Endothelial cell of umbilical vein (primary cell): Measurements from ENCODE around the gene CHPF2. TPM values are rescaled to one million over a fixed set of nuclear protein-coding genes. Genes with fewer than 3 reads are reported as not detected.
A peak's percentile ranks its signal among the peaks of the same experiment; 100 is the strongest.

Experiments
- BruUV-seq: library from RNA; stranded (reverse); fragments of 400-500 nt; replicated peaks from 2 replicates; lab custom pipeline; 2021; lab: Mats Ljungman, UMichigan
- CTCF ChIA-PET: fragments of 300-600, 350-600 bp; sonication (Branson Sonifier 250); formaldehyde crosslinking; loops from one replicate; lab custom pipeline; 2021; ENCODE audit warnings: antibody characterized with exemption, inconsistent platforms; lab: Charles Lee
- POLR2A ChIA-PET: fragments of 300-600, 350-600 bp; sonication (Branson Sonifier 250); formaldehyde crosslinking; loops from one replicate; lab custom pipeline; 2021; ENCODE audit warnings: antibody characterized with exemption, inconsistent platforms; lab: Charles Lee
- DNase-seq: peaks from one replicate; pipeline ENCODE4 v3.0.0-alpha.2; 2011; ENCODE audit warnings: low read depth, low spot score
- FAIRE-seq: peaks from 2 replicates; lab custom pipeline; 2011; peaks lifted over from hg19 to GRCh38; lab: Jason Lieb, UNC
- H2AFZ ChIP-seq: 2 replicates; pipeline ENCODE4 v1.6.0; 2012; ENCODE audit warnings: low read depth, low read length, control low read depth, inconsistent platforms
- H3K27ac ChIP-seq: 2 replicates; pipeline ENCODE4 v1.5.1; 2011; ENCODE audit warnings: low read depth, mild to moderate bottlenecking, control low read depth, low read length, moderate library complexity; ENCODE audit not compliant: insufficient read depth
- H3K27me3 ChIP-seq, 2 experiments: 2 replicates each; pipeline versions ENCODE4 v1.6.0 to v1.6.1; 2011; ENCODE audit warnings: low read length in 2 of 2, mixed read lengths in 1 of 2; ENCODE audit not compliant: control insufficient read depth in 2 of 2, insufficient read depth in 2 of 2
- H3K36me3 ChIP-seq, 2 experiments: 2 replicates in 1 of 2; 3 replicates in 1 of 2; pipeline ENCODE4 v1.5.1; 2011; ENCODE audit warnings: low read length in 2 of 2, mild to moderate bottlenecking in 1 of 2, moderate library complexity in 1 of 2; ENCODE audit not compliant: control insufficient read depth in 2 of 2, insufficient read depth in 2 of 2; ENCODE audit errors: extremely low read depth in 1 of 2
- H3K4me1 ChIP-seq: 3 replicates; pipeline ENCODE4 v1.5.1; 2011; ENCODE audit warnings: mild to moderate bottlenecking, low read length; ENCODE audit not compliant: control insufficient read depth, insufficient read depth; ENCODE audit errors: extremely low read depth
- H3K4me2 ChIP-seq: 2 replicates; pipeline ENCODE4 v1.6.1; 2011; ENCODE audit warnings: low read length, control low read depth, mixed read lengths; ENCODE audit not compliant: insufficient read depth
- H3K4me3 ChIP-seq, 3 experiments: fragments of 200-600 bp in 1 of 3; sonication (generic), shearing (Covaris generic) in 1 of 3; replicated peaks in 1 of 3; 2 replicates each; pipeline ENCODE4 v1.5.1; 2011 to 2016; ENCODE audit warnings: control low read depth in 3 of 3, low read length in 3 of 3, mild to moderate bottlenecking in 2 of 3, inconsistent platforms in 1 of 3, low read depth in 1 of 3, moderate library complexity in 1 of 3; ENCODE audit not compliant: insufficient read depth in 1 of 3
- H3K79me2 ChIP-seq: 2 replicates; pipeline ENCODE4 v1.6.0; 2012; ENCODE audit warnings: low read length, inconsistent platforms; ENCODE audit not compliant: control insufficient read depth, insufficient read depth
- H3K9ac ChIP-seq: replicated peaks from 2 replicates; pipeline ENCODE3; 2011; ENCODE audit warnings: low read length, control low read depth; ENCODE audit not compliant: insufficient read depth; ENCODE audit errors: extremely low read depth
- H3K9me1 ChIP-seq: replicated peaks from 3 replicates; pipeline ENCODE4 v1.6.0; 2011; ENCODE audit warnings: mild to moderate bottlenecking, low read length; ENCODE audit not compliant: control insufficient read depth, insufficient read depth; ENCODE audit errors: extremely low read depth
- H3K9me3 ChIP-seq: replicated peaks from 2 replicates; pipeline ENCODE4 v1.5.1; 2012; ENCODE audit warnings: low read length, inconsistent platforms; ENCODE audit not compliant: control insufficient read depth, insufficient read depth
- H4K20me1 ChIP-seq: replicated peaks from 2 replicates; pipeline ENCODE3; 2011; ENCODE audit warnings: mild to moderate bottlenecking, low read length; ENCODE audit not compliant: control insufficient read depth, insufficient read depth; ENCODE audit errors: extremely low read depth
- CTCF ChIP-seq, 2 donors: IDR thresholded peaks; 1 replicate in 1 of 2; 2 replicates in 1 of 2; pipeline ENCODE4 v1.5.1; 2011; ENCODE audit warnings: low read length in 2 of 2, mild to moderate bottlenecking in 2 of 2, moderate library complexity in 2 of 2, control low read depth in 1 of 2, inconsistent platforms in 1 of 2, low read depth in 1 of 2; ENCODE audit not compliant: insufficient read depth in 1 of 2; ENCODE audit errors: extremely low read depth in 1 of 2
- EZH2 ChIP-seq: IDR thresholded peaks from 2 replicates; pipeline ENCODE4 v1.6.1; 2012; ENCODE audit warnings: borderline replicate concordance, low read depth, mild to moderate bottlenecking, moderate library complexity, low read length, inconsistent platforms; ENCODE audit not compliant: severe bottlenecking
- FOS ChIP-seq: IDR thresholded peaks from 2 replicates; pipeline ENCODE4 v1.6.1; 2011; ENCODE audit warnings: mild to moderate bottlenecking, low read length, moderate library complexity, borderline replicate concordance; ENCODE audit not compliant: insufficient read depth
- GATA2 ChIP-seq: IDR thresholded peaks from 2 replicates; pipeline ENCODE4 v1.7.0; 2011; ENCODE audit warnings: low read depth, mild to moderate bottlenecking, moderate library complexity, mixed read lengths, low read length; ENCODE audit not compliant: insufficient read length, insufficient read depth
- MYC ChIP-seq: IDR thresholded peaks from one replicate; pipeline ENCODE4 v1.6.1; 2011; ENCODE audit warnings: mild to moderate bottlenecking, low read depth, low read length
- POLR2A ChIP-seq: IDR thresholded peaks from 2 replicates; pipeline ENCODE4 v1.6.1; 2012; ENCODE audit warnings: low read depth, mild to moderate bottlenecking, control low read depth, low read length
- POLR2AphosphoS5 ChIP-seq: IDR thresholded peaks from 2 replicates; pipeline ENCODE4 v1.6.1; 2012; ENCODE audit warnings: low read depth, mild to moderate bottlenecking, control low read depth, low read length, moderate library complexity; ENCODE audit not compliant: insufficient read depth
- dilution Hi-C: fragments of 300-500 bp; cut with MboI; formaldehyde crosslinking; loops from one replicate; pipeline ENCODE4 v1.15.0; 2019; ENCODE audit warnings: low sequenced_read_pairs; ENCODE audit not compliant: extremely low pct_ligation_motif_present
- intact Hi-C: fragments of 100-400 bp; cut with micrococcal nuclease; formaldehyde crosslinking; loops from one replicate; pipeline ENCODE4 v1.10.0; 2022
- polyA plus RNA-seq, 4 experiments: library from polyadenylated mRNA; depleted of rRNA in 3 of 4; stranded (reverse) in 3 of 4; unstranded in 1 of 4; fragments of >200 nt; gene quantifications; 2 replicates each; pipeline versions ENCODE4 v1.2.1 to v1.2.3, GENCODE V29; 2011 to 2012; ENCODE audit warnings: missing spikeins in 1 of 4
- total RNA-seq: library from RNA; stranded (reverse); gene quantifications from 2 replicates; pipeline ENCODE4 v1.2.3, GENCODE V29; 2021

Gene CHPF2
- total and polyA plus RNA-seq, 2 donors (not counting 3 experiments of a cell fraction or from before 2014, with no cell fraction given): 72.8 to 75.0 TPM

DNA sequence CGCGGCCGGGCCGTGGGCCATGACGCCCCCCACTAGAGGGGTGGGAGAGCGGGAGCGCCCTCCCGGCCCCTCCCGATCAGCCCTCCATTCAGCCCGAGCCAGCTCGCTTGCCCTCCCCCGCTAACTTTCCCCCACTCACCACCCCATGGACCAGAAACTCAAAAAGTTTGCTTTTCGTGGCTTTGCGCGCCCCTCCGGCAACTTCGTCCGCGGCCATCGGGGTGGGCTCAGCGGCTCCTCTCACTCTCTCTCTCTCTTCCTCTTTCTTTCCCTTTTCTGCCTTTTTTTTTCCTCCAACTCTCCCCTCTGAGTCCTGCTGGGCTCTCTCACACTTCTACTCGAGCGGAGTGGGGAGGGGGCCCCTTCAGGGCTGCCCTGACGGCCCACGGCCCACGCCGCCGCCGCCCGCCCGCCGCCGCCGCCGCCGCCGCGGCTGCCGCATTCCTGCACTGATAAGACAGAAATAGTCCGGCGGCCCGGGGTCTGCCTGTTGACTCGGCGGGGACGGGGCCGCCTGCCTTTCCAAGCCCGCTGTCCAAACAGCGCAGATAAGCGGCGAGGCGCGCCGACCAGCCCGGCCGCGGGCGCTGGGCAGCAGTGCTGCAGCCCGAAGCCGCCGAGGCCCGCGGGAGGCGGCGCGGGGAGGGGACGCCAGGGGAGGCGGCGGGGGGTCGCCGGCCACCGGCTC lies 16.2 kb downstream of the CHPF2 start, which contains the start of gene SMARCD3:
SMARCD3 (minus strand) TSS at position 349 of the 688 bp plus-strand sequence; CDS start at position 217, 132 bp downstream.
- POLR2A ChIA-PET: interaction anchor here (1.0 kb wide), 1 partner anchor 21 kb away, joined by 3 read pairs; the partner anchor contains the start of gene ABCF2
- no peaks in the 10 kb centered on the region for H4K20me1 ChIP-seq
- intact Hi-C loops: no loop called here
- no TSS peak for BruUV-seq
- no peaks in the 10 kb centered on the region for H3K79me2 ChIP-seq
- FAIRE-seq: no peak
- peak within 1 kb of the TSS; percentile 77 for H2AFZ ChIP-seq
- H3K36me3 ChIP-seq: no peaks in the 10 kb centered on the region
- CTCF ChIA-PET: interaction anchor here (0.7 kb wide), 1 partner anchor 21 kb away, joined by 3 read pairs; the partner anchor contains the start of gene ABCF2
- H3K27me3 ChIP-seq: peaks cover 0 to 6% of the 10 kb centered on the region in 2 experiments
- no peak within 1 kb of the TSS for H3K27ac ChIP-seq
- TF ChIP-seq POLR2A (no peak), GATA2 (no peak), MYC (no peak), CTCF (IDR thresholded peaks at IDR 0.05; ENCODE audit: extremely low read depth in 1 of 2, insufficient read depth in 1 of 2, low read depth in 1 of 2, low read length in 2 of 2) (no peak), POLR2AphosphoS5 (no peak), EZH2 (no peak), FOS (no peak)
- H3K4me1 ChIP-seq: peaks cover 15% of the 10 kb centered on the region
- peak within 1 kb of the TSS; percentile 55 for H3K4me2 ChIP-seq
- DNase-seq: peak; percentile 49
- dilution Hi-C loops: no loop called here
- H3K4me3 ChIP-seq: peak within 1 kb of the TSS; percentile 17 to 57 (median 41)
- H3K9me1 ChIP-seq: no peaks in the 10 kb centered on the region
- H3K9me3 ChIP-seq: no peaks in the 10 kb centered on the region
- peak within 1 kb of the TSS; percentile 48 for H3K9ac ChIP-seq
